IMR-90 (cell line): ENCODE results near the gene NOS3.

Source experiments
- CTCF ChIP-seq: conservative IDR thresholded peaks from 2 replicates; pipeline ENCODE4 v1.5.1; 2012; ENCODE audit warnings: mild to moderate bottlenecking, low read depth, low read length, improper control_type of control experiment
- POLR2A ChIP-seq: IDR thresholded peaks from 2 replicates; pipeline ENCODE4 v1.6.1; 2012; ENCODE audit warnings: mild to moderate bottlenecking, low read depth, low read length
- SMC3 ChIP-seq: fragments of 150-350 bp; IDR thresholded peaks from 2 replicates; pipeline ENCODE4 v1.6.1; 2016; ENCODE audit warnings: low read depth, mild to moderate bottlenecking, antibody characterized with exemption, low read length, moderate library complexity
- USF2 ChIP-seq: fragments of 150-350 bp; IDR thresholded peaks from 2 replicates; pipeline ENCODE4 v1.6.1; 2017; ENCODE audit warnings: mild to moderate bottlenecking, antibody characterized with exemption, low read length, low read depth

- TF ChIP-seq POLR2A (no peak), USF2 (no peak), CTCF (no peak), SMC3 (no peak)
Measured at GRCh38 chr7:150949971-150950491, 40.8 kb upstream of the NOS3 start.
